RPMI8226 (cell line): ENCODE measurements around the gene THBS2.

ENCODE experiments used
- DNase-seq: peaks from one replicate; pipeline ENCODE4 v3.0.0-alpha.2; 2015

Gene THBS2

DNA sequence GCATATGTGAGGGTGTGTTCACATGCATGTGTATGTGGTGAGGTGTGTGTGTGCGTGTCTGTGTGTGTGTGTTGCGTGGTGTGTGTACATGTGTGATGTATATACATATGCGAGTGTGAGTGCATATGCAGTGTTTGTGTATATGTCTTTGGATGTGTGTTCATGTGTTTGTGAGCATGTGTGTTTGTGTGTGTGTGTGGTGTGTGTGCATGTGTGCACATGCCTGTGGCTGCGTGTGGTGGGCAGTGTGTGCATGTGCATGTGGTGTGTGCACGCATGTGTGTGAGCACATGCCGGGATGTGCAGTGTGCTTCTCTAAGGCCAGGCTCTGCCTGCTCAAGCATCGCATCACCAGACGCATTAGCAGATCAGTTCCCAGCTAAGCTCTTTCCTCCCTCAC, 5.7 kb downstream of the THBS2 start:
- DNase-seq, result no peak

DNA sequence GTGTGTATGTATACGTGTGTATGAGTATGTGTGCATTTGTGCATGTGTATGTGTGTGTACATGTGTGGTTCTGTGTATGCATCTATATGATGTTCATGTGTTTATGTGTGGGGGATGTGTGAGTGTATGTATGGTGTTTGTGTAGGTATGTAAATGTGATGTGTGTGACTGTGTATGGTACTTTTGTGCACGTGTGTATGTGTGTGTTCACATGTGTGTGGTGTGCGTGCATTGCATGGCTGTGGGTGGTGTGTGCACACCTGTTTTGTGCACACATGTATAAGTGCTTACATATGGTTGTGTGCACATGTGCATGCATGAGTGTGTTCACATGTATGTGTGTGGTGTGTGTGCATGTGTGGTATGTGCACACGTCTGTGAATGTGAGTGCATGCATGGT, 6.2 kb downstream of the THBS2 start:
- DNase-seq, result no peak

DNA sequence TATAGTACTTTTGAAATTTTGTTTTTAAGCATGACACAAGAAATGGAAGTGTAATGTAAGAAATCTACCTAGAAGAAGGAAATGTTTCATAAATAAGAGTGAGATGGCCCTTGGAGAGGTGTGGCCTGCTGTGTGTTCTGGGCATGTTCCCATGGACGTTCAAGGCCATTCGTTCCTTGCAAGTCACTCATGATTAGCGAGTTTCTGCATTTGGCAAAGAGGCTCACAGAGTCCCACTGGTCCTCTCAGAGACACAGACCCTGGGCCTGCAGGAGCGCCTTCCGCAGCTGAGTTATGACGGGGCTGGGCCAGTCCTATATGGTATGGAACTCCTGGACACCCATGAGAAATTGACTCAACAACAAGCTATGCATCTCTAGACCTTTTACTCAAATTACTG, 7.2 kb downstream of the THBS2 start:
- no peak for DNase-seq

DNA sequence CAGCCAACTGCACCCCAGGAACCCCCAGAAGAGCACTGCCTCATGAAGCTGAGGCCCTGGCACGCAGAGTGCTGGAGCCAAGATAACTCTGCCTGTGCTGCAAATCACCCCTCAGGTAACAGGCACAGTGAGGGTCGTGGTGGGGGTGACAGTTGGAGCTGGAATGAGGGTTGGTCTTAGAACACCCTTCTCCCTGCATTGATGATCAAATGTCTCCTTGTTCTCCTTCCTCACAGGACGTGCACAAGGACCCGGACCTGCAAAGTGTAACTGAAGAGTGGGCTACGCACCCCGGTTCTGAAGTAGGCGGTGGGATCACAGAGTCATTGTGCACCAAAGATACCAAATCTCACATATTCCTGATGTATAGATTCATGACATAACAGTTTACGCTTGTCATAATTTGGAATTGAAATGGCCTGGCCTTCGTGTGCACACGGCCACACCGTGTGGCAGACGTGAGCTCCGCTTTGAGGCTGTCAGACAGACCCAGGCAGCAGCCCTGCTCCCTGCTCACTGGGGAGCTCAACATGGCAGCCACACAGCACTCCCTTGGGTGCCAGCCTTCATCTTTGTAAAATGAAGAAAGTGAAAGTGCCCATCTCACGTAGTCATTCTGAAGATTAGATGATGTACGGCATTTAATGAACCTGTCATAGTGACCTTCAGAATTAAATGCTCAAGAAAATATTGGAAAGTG, 8.8 kb downstream of the THBS2 start:
- no peak for DNase-seq

DNA sequence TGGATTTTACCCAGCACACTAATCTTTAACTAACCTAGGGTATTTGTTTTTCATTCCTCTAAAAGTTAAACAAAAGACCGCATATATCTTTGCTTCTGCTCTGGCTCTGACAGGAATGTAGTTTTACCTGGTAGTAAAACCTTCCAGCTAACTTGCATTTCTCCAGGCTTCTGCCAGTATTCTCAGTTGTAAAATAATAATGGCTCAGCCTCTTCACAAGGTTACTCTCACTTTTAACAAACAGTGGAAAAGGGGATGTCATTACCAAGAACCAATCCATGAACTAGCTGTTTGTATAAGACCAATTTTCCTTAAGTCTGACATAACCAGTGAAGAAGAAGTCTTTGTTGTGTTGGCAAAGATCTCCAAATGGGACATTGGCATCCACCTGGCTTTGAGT, 10.0 kb downstream of the THBS2 start:
- DNase-seq, result no peak

DNA sequence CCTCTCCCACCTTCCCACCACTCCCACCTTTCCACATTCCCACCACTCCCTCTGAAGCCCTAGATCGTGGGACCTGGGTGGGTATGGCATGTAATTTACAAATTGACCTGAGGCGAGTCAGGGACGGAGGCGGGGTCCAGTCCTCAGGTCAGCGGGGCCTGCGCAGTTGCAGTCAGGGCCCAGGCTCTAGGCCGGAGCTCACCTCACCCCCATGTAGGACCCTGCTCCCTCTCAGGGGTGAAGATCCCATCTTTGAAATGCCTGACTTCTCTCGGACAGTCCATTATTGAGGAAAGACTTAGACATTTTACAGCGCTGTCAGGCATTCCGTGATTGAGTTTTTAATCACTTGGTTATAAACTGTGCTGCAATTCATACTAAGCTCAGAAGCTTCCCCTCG, 10.5 kb downstream of the THBS2 start:
- DNase-seq, result no peak

DNA sequence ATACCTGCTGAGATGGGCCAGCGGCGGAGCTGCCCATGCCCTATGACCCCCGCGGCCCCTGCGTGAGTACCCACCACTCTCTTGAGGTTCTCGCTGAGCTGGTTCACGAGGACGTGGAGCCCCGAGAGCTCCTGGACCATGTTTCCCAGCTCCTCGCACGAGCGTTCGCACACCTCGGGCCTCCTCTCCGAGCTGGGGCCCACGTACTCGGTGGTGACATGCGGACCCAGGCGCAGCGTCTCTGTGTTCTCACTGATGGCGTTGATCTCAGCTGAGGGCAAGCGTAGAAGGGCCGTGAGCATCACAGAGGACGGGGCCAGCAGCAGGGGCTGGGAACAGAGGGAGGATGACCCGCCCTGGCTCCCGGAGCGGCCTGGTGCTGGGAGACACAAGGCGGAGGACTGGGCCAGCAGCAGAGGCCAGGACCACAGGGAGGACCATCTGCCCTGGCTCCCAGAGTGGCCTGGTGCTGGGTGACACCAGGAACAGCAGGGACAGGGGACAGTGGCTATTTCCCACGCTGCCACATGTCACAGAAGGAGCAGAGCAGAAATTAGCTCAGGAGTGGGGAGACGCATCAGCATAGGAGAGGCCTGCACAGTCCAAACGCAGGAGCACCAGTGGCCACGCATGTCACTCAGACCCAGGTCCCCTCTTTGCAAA, 11.8 kb downstream of the THBS2 start:
- no peak for DNase-seq

DNA sequence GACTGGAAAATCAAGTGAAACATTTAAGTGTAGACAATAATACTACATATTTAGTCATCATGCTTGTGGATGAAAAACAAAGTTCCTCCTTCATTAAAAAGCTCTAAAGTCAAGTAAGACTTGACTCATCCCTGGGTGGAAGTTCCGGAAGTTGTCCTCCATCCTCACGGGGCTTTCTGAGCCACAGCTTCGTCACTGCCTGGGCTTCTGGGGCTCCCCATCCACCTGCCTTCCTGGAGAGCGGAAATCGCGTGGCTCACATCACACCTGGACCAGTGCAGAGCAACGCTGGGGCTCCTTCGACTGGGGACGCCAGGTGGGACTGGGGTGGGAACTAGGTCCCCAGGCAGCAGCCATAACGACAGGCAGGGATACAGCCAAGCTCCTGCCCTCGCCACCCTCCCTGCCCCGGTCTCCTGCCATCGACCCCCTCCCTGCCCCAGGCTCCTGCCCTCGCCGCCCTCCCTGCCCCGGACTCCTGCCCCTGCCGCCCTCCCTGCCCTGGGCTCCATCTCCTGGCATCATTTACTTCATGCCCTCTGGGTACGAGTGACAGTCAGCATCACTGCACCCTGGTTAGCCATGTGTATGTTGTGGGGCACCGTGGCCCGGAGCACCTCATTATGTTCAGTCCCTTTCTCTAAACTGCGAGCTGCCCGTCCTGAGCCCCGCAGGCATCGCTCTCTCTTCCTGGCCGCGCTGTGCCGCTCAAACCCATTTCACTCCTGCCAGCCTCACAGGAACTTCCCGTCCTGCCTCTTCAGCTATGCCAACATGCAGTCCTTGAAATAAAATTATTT, 12.9 kb downstream of the THBS2 start:
- DNase-seq, result no peak

DNA sequence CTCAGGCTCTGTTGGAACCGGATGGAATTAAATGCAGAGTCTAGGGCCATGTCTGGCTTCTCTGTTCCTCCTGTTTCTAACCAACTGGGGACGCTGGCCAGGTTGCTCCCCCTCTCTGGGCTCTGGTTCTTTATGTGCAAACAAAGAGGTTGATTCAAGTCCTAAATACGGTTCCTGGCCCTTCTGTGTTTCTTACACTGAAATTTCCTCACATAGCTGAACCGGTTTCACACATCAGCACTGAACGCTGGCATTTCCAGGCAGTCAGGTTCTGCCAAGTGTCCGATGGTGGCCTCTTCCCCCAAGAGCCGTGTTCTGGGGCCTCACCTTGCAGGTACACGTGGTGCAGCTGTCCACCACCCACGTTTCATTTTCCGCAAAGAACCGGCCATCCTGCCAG, 13.5 kb downstream of the THBS2 start:
- DNase-seq, result no peak

DNA sequence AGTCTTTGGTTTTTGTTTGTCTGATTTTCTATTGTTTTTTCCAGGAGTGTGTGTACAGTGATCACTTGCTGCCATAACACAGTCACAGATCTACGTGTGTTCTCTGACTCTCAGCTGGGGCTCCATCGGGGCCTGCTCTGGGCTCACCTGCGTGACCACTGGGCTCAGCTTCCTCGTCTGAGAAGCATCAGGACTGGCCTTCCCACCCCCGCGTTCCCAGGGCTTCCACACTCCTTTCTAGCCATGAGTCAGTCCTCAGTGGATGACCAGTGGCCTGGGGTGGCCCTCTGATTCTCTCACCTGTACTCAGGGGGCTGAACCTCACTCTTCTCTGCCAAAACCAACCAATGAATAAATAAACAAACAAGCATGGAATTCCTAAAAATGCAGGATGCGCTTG, 14.5 kb downstream of the THBS2 start:
- DNase-seq, result no peak

DNA sequence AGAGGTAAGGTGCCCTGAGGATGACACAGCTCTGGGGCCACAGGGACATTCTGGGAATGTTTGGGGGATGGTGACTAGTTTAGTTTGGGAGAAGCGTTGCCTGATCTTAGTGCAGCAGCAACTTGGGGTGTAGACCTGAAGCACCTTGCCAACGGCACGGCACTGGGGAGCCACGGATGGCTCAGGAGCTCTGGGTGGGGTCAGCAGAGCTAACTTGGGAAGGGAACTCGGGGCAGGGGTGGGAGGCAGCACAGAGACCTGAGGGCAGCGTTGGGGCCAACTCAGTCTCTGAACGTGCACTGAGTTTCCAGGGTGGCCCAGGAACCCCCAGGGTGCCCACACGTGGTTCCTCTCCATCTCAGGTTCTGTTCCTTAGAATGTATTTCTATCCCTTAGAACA, 14.9 kb downstream of the THBS2 start:
- DNase-seq, result no peak

DNA sequence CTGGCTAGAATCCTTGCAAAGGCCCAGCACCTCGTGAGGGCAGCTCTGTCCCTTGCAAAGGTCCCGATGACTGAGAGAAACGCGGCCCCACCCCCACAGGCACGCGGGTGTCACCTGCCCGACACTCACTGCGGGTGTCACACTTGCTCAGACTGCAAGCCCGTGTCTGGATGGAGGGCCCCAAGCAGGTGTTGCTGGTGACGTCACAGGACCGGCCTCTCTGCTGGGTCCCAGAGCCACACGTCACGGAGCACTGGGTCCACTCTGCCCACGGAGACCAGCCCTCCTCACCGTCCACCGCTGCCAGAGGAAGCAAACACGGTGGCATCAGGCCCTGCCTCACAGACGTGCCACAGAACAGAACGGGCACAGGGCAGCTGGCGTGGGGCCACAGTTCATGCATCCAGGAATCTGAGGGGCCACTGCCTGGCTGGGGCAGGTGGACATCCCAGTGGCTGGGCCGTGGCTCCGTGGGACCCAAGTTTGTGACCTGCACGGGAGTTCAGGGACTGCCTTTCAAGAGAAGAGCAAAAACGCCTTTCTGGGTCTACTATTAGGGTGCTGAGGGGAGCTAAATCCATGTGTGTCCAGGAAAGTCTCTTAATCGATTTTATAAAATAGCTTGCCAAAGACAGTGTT, 16.0 kb downstream of the THBS2 start:
- DNase-seq, result no peak

DNA sequence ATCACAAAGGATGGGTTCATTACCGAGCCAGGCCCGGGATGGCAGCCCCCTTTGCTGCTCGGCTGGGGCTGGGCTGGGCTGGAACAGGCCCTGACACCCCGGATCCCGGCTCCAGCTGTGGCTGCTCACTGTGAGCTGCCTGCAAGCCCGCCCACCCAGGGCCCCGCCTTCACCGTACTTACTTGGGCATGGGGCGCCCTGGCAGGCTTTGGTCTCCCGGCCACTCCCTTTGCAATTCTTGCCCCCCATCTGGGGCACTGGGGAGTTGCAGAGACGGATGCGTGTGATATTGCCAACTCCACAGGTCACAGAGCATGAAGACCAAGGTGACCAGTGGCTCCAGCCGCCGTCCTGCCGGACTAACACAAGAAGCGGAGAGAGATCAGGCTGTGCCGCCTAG, 16.7 kb downstream of the THBS2 start:
- no peak for DNase-seq

DNA sequence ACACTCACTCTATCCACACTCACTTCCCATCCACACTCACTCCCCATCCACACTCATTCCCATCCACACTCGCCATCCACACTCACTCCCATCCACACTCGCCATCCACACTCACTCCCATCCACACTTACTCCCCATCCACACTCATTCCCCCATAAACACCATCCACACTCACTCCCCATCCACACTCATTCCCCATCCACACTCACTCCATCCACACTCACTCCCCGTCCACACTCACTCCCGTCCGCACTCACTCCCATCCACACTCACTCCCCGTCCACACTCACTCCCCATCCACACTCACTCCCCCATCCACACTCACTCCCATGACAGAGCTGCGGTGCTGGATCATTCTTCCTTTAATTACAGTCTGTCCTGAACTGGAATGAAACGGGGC, 17.1 kb downstream of the THBS2 start:
- DNase-seq, result no peak

DNA sequence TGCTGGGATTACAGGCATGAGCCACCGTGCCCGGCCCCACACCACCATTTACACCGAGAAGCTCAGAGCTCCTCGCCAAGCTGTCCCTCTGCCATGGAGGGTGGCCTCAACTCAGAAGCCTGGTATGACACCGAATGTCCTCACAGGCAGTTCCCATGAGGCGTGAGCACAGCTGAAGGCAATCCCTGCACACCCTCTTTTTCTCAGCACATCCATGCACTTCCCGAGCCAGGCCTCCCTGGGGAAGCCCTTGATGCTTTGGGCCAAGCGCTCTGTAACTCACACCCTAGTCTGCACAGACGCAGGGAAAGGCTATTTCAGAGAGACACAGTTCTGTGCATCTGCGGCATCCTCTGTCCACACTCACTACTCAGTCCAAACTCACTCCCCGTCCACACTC, 18.4 kb downstream of the THBS2 start:
- no peak for DNase-seq

DNA sequence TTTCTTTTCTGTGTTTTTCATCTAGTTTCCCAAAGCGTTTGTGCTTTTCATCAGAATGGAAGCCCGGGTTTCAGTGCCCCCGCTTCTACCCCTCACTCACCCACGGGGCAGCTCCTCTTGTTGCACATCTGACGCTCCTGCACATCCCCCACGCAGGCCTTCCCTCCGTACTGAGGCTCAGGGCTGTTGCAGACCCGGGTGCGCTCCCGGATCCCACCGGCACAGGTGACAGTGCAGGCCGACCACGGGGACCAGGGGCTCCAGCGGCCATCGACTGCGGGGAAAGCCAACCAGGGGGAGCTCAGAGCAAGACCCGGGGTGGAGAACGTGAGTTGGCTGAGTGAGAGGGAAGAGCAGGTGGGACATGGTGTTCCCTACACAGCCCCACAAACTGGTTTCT, 19.0 kb downstream of the THBS2 start:
- DNase-seq, result no peak

DNA sequence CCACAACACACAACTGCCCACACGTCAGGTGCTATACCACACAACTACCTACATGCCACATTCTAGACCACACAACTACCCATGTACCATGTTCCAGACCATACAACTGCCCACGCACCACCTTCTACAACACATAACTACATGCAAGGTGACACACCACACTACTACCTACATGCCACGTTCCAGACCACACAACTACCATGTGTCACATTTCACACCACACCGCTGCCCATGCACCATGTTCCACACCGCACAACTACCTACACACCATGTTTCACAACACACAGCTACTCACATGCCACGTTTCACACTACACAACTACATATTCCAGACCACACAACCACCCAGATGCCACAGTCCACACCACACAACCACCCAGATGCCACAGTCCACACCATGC, 19.8 kb downstream of the THBS2 start:
- no peak for DNase-seq

DNA sequence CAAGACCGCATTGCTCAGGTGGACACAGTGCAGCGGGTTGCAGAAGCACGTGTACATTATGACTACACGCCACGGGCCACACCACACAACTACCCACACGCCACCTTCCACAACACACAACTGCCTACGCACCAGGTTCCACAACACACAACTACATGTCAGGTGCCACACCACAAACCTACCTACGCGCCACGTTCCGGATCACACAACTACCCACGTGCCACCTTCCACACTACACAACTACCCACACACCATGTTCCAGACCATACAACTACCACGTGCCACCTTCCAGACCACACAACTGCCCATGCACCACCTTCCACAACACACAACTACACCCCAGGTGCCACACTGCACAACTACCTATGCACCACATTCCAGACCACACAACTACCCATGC, 20.5 kb downstream of the THBS2 start:
- DNase-seq, result no peak

DNA sequence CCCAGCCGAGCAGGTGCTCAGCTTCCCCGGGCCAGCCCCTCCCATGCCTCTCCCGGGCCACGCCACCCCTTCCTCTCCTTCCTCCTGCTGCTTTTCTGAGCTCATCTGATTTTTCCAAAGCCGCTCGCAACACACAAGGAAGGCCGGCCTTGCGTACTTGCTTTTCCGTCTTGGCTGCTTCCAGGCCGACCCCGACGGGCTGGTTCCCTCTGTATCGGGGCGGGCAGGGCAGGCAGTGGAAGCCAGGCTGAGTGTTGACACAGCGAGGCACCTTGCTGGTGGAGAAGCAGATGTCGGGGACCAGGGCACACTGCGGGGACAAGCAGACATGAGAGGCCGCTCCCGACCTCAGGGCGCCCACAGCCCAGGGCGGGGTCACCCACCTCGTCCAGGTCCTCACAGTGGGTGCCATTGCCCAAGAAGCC, 21.1 kb downstream of the THBS2 start:
- DNase-seq, result no peak

DNA sequence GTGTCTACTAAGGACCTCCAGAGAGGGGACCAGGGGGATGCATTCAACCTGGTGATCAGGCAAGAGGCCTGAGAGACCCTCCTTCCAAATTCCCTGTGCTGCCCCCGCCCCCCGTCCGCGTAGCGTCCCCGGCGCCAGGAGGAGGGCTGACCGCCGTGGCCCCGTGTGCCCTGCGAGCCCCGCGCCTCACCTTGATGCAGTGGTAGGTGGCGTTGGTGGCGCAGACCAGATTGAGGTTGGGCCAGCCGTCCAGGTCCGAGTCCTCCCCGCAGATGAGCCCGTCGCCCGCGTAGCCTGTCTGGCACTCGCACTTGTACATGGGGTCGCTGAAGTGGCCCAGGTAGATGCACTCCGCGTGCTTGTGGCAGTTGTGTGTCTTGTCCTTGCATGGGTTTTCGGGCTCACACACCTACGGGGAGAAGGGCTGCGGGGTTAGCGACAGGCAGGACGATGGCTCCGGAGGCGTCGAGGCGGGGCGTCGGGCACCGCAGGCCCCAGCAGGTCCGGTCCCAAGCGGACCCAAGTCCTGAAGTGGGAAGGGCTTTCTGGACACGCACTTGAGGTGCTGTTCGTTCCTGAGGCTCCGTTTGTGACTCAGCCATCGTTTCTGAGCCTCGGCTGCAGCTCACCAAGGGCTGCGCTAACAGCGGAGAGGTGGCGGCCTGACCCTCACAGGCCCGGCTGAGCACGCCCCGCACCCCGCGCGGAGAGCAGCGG, 21.7 kb downstream of the THBS2 start:
- DNase-seq, result no peak

DNA sequence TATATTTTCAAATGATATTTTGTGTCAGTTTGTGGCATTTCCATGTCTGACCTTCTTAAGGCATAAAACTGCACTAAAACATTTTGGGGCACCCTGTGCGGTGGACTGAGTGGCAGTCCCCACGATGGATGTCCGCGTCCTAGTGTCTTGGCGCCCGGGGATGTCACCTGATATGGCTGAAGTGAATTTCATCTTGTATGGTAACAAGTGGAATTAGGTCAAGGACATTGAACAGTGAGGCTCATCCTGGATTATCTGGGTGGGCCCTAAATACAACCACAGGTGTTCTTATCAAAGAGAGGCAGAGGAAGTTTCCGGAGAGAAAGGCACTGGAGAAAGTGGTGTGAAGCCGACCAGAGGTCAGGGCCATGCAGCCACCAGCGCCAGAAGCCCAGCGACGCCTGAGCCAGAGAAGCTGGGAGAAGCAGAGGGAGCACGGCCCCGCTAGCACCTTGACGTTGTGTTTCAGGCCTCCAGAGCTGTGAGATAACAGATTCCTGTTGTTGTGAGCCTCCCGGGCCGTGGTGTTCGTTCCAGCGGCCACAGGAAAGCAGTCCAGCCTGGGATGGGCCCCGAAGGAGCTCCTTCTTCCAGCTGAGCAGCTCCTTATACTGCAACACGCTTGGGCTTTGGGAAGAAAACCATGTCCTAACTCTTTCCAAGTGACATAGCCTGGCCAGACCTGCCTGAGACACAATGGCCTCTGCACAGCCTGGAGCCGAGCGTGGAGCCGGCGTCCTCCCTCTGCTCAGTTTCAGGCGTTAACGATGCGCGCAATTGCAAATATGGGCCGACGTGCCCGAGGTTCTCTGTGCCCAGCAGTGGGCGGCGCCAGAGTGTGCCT, 22.5 kb downstream of the THBS2 start:
- no peak for DNase-seq

DNA sequence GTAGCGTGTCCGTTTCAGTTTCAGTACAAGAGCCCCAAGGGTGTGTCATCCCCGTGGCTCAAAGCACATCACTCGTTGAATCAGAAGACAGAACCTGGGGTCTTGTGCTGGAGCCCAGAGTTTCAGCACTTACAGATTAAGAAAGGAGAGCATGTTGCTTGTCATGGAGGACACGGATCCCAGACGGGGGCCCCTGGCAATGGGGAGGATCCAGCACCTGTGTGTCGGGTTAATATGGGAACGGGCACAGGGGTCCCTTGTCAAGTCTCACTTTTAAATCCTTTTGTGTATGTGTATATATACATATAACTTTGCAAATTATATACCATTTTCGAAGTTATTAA, 23.4 kb downstream of the THBS2 start:
- no peak for DNase-seq
